ENCODE results near the gene ADPRS. TPM values are rescaled to one million over a fixed set of nuclear protein-coding genes. Genes with fewer than 3 reads are reported as not detected.

The ADPRS gene
- 10 to 100 TPM in 3 of 4 donors, 1 to 10 TPM in 1; 9.2 to 23.7 (median 17.2) TPM for total RNA-seq

DNA sequence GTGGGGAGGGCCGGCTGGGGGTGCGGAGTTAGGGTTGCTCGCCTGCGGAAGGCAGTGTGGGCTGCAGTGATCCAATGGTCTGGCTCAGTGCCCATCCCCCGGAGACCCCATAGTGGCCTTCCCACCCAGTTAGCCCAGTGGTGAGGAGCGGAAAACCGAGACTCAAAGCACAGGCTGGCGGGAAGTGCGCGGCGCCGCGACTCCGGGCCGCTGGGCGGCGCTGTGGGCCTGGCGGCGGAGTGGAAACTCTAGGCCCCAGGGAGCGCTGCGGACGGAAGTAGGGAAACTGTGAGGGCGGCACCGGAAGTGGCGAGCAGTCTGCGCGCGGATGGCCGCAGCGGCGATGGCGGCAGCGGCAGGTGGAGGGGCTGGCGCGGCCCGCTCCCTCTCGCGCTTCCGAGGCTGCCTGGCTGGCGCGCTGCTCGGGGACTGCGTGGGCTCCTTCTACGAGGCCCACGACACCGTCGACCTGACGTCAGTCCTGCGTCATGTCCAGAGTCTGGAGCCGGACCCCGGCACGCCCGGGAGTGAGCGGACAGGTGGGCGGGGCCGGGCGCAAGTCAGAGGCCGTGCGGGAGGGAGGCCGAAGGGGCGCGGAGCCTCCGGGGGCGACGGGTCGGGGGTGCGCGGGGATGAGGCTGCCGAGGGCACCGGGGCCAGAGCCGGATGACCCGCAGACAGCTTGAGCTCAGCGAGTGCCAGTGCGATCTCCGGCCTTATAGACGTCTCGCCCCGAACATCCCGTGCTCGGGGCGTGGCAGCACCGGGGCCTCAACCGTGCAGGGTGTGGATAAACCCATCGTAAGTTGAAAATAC, at the start of gene ADPRS:
Gene ADPRS, plus strand, starts transcription at position 316 of the 816 bp plus-strand sequence. Its CDS starts 13 bp downstream, at position 329.
- peak; percentile 86 to 88 for DNase-seq
- Histone ChIP-seq H3K27me3 (no peaks in the 10 kb centered on the region), H3K9me3 (no peaks in the 10 kb centered on the region), H3K4me3 (peak within 1 kb of the TSS; percentile 68 to 82), H3K36me3 (no peaks in the 10 kb centered on the region), H3K27ac (peak within 1 kb of the TSS; percentile 81 to 82), H3K4me1 (peaks cover 8 to 11% of the 10 kb centered on the region in 2 donors)
- intact Hi-C loops (cut with DNase I; ENCODE audit: low total_unique reads) = no loop called here
- peak; percentile 53 to 92 for TF ChIP-seq POLR2A (IDR thresholded peaks at IDR 0.05)
- TF ChIP-seq, protein P1, sequence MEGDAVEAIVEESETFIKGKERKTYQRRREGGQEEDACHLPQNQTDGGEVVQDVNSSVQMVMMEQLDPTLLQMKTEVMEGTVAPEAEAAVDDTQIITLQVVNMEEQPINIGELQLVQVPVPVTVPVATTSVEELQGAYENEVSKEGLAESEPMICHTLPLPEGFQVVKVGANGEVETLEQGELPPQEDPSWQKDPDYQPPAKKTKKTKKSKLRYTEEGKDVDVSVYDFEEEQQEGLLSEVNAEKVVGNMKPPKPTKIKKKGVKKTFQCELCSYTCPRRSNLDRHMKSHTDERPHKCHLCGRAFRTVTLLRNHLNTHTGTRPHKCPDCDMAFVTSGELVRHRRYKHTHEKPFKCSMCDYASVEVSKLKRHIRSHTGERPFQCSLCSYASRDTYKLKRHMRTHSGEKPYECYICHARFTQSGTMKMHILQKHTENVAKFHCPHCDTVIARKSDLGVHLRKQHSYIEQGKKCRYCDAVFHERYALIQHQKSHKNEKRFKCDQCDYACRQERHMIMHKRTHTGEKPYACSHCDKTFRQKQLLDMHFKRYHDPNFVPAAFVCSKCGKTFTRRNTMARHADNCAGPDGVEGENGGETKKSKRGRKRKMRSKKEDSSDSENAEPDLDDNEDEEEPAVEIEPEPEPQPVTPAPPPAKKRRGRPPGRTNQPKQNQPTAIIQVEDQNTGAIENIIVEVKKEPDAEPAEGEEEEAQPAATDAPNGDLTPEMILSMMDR (IDR thresholded peaks at IDR 0.05) = peak; percentile 98 to 99 (median 99)

GRCh38 chr1:36040238-36040637, 48.5 kb upstream of the ADPRS start:
- H3K4me3 ChIP-seq = no peak overlapping the region
- H3K27ac ChIP-seq = no peak overlapping the region
- H3K4me1 ChIP-seq = no peaks in the 10 kb centered on the region
- H3K36me3 ChIP-seq = peaks cover 0 to 2% of the 10 kb centered on the region in 2 donors
- no peak for TF ChIP-seq POLR2A (IDR thresholded peaks at IDR 0.05)
- TF ChIP-seq, protein P1 (IDR thresholded peaks at IDR 0.05) = no peak
- intact Hi-C loops (cut with DNase I; ENCODE audit: low total_unique reads) = no loop called here
- no peak for DNase-seq
- H3K9me3 ChIP-seq = no peaks in the 10 kb centered on the region
- no peaks in the 10 kb centered on the region for H3K27me3 ChIP-seq

GRCh38 chr1:36051821-36052220, 36.9 kb upstream of the ADPRS start:
- no peaks in the 10 kb centered on the region for H3K36me3 ChIP-seq
- no peak for TF ChIP-seq POLR2A (IDR thresholded peaks at IDR 0.05)
- TF ChIP-seq, protein P1 (IDR thresholded peaks at IDR 0.05) = no peak
- intact Hi-C loops (cut with DNase I; ENCODE audit: low total_unique reads) = no loop called here
- DNase-seq = no peak
- H3K9me3 ChIP-seq = no peaks in the 10 kb centered on the region
- H3K27me3 ChIP-seq = no peaks in the 10 kb centered on the region
- H3K27ac ChIP-seq = no peak overlapping the region
- H3K4me3 ChIP-seq = no peak overlapping the region
- H3K4me1 ChIP-seq = no peaks in the 10 kb centered on the region

- H3K9me3 ChIP-seq = no peaks in the 10 kb centered on the region
- H3K4me1 ChIP-seq = no peaks in the 10 kb centered on the region
- H3K4me3 ChIP-seq = no peak overlapping the region
- intact Hi-C loops (cut with DNase I; ENCODE audit: low total_unique reads) = no loop called here
- H3K27me3 ChIP-seq = no peaks in the 10 kb centered on the region
- H3K36me3 ChIP-seq = no peaks in the 10 kb centered on the region
- no peak overlapping the region for H3K27ac ChIP-seq
- no peak for DNase-seq
- TF ChIP-seq, protein P1 (IDR thresholded peaks at IDR 0.05) = no peak
- no peak for TF ChIP-seq POLR2A (IDR thresholded peaks at IDR 0.05)
Observed at GRCh38 chr1:36053978-36054377, 34.7 kb upstream of the ADPRS start.

- Histone ChIP-seq H3K9me3 (no peaks in the 10 kb centered on the region), H3K36me3 (no peaks in the 10 kb centered on the region), H3K4me1 (no peaks in the 10 kb centered on the region), H3K4me3 (no peak overlapping the region), H3K27ac (no peak overlapping the region), H3K27me3 (no peaks in the 10 kb centered on the region)
- intact Hi-C loops (cut with DNase I; ENCODE audit: low total_unique reads) = no loop called here
- TF ChIP-seq, protein P1 (IDR thresholded peaks at IDR 0.05) = no peak
- TF ChIP-seq POLR2A (IDR thresholded peaks at IDR 0.05) = no peak
- DNase-seq = no peak
Observed at GRCh38 chr1:36055706-36056105, 33.0 kb upstream of the ADPRS start.
